Cerebellar cortex (tissue), 1 donor: ENCODE measurements around the gene ZC3HAV1.
"Not testable (repeated sequence)": the region's sequence is repeated elsewhere in the genome, so short reads cannot be mapped to it uniquely, and the experiment has no call there.

Experiments
- DNase-seq: peaks from one replicate; pipeline ENCODE4 v3.0.0-alpha.2; 2015; ENCODE audit warnings: low spot score

ZC3HAV1 gene

DNA sequence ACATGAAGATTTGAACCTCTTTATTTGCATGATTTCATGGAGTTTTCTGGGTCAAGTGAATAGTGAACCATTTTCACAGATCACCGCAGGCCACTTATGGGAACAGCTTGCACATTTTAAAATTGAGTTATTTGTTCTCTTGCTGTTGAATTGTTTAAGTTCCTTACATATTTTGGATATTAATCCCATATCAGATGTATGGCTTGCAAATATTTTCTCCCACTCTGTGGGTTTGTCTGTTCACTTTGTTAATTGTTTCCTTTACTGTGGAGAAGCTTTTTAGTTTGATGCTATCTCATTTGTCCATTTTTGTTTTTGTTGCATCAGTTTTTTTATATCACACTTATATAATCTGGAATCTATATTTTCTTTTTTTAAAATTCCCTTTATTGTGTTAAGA, 59.6 kb downstream of the ZC3HAV1 start:
- no peak for DNase-seq

DNA sequence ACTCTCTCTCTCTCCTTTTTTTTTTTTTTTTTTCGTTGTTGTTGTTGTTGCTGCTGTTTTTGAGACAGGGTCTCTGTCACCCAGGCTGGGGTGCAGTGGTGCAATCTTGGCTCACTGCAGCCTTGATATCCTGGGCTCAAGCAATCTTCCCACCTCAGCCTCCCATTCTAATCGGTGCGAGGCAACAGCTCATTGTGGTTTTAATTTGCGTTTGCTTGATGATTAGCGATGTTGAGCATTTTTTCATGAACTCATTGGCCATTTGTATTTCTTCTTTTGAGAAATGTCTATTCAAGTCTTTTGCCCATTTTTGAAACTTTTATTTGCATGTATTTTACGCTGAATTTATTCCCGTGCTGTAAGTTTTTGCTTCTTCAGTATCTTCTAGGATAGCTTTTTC, 60.4 kb downstream of the ZC3HAV1 start:
- DNase-seq, result no peak

DNA sequence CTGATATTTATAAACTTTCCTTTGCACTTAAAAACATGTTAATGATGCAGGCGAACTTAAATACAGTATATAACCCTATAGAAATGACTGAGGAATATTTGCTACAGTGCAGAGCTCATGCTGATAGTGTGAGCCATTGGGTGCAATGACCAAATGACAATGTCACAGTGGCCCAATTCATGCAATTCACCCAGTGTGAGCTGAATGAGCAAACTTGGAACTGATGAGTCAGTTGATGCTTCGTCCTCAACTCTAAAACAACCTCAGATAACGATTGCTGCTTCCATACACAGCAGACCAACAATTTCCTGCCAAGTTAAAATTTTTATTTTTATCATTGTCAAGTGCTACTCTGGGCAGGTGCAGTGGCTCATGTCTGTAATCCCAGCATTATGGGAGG, 61.5 kb downstream of the ZC3HAV1 start:
- DNase-seq, result no peak

DNA sequence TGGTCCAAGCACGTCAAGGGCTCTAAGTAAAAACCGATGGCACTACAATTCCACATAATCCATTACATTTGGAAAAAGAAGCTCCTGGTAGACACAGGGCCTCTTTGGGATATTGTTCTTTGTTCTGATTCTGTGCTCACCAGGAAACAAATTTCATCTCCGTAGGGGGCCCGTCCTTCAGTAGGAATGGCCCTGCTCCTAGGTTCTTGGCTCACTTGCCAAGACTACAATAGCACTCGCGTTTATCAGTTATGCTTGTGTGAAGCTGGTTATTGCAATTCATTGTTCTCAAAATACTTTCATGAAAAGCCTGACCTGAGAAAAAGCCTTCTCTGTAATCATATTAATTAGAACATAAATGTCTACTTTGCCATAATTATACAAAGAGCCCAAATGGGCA, 63.4 kb downstream of the ZC3HAV1 start:
- DNase-seq, result no peak

DNA sequence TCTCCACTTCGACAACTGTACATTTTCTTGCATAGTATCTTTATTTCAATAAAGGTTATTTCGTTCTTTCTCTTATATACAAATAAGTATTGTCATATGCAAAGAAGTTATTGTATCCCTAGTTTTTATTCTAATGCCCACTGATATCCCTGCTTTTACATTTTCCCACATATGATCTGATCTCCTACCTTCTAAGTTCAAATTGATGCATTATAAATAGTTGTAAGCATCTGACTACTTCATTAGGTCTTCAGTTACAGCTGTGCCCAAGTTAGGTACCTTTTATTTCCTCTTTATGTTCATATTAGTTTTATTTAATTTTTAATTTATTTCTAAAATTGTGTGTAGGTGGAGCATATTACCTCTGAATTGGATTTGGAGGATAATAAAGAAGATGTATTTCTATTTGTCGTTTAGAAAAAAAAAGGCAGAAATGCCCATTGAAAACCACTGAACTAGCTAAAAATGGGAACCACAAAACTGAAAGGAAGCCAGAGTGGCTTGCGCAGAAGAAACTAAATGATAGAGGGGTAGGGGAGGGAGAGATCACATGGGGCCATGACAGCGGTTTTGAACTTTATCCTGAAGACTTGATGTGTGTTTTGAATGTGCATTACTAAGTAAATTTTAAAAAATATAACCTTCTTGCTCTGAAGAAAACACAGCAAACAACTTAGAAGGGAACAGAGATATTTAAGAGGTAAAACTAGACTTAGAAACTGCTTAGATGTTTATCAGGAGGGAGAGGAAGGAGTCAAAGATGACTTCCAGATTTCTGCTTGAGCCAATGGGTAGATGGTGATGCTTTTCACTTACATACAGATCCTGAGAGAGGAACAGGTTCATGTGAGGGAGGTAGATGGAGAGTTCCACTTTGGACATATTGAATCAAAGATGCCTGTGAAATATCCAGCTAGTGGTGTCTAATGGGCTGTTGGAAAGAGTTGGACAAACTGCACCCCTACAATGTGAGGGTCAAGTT, 64.4 kb downstream of the ZC3HAV1 start:
- DNase-seq, result no peak

DNA sequence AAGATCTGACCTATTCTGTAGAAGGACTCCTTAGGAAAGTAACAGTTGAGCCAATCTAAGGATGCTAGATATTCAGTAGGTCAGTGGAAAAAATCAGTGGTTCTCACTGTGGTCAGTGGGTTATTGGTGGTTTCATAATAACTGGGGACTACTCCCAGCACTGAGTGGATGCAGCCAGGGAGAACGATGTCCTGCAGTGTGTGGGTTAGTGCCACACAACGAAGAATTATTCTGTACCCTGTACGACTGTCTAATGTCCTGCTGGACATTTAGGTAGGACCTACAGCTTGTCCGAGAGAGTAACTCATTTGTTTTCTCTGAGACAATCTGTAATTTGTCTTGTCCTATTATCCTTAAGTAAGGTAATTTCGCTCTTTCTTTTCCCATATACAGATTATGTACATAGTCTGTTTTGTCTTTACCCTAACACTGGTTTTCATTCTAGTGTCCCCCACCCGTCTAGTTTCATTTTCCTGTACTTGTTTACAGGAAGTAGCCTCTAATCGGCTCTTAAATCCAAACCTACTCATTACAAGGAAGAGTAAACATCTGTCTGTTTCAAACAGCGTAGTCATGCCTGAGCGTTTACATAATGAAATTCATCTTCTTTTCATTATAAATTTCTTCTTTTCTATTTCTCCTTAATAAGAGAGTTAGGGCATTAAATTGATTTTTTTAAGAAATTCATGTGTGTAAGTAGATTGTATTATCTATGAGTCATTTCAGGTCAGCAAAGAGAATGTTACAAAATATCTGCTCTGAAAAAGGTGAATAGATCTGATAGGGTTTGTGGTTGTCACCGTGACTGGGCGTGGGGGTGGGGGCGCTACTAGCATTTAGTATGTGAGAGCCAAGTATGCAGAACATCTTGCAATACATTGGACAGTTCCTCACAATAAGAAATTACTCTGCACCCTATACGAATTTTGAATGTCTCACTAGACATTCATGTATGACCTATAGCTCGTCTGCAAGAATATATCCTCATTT, 65.4 kb downstream of the ZC3HAV1 start:
- no peak for DNase-seq

DNA sequence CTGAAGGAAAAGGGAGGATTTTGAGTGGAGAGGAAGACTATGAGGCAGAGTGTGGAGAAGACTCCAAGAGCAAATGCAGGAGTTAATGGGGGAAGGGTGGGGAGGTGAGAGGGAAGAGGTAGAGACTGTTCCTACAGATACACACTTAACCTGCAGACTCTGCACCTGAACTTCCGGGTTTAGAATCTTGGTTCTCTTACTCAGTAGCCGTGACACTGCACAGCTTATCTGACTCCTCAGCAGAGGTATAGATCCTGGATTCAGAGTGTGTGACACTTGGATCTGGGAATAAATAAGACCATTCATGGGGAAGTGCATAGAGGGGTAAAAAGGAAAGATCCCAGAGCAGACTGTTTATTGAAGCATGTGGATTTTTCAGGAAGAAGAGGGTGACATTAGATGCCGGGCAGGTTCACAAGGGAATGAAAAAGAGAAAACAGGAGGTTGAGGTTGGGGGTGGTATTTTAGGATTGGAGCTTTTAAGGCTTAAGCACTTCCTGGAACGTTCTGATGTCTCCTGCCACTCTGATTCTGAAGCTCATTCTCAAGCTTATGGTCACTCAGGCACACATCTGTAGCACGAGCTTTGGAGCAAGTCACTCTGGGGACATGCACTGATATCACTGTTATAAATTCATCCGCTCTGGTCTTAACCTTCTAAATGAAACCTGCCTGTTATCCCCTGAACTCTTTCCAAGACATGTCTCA, 68.0 kb downstream of the ZC3HAV1 start:
- DNase-seq, result no peak

DNA sequence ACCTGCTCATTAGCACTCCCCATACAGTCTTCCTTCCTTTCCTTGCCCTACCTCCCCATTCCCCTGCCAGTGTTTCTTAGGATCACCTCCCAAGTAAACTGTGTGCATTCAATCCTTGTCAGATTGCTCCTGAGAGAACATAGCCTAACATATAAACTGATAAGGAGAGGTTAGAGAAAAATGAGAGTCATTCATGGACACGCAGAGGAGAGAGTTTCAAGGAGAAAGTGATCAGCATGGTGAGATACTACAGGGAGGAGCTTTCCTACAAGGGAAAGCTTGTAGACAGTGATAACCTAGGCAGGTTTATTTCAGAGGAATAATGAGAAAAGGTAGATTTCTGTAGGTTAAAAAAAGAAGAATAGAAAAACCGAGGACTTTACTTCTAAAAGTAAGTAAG, 70.8 kb downstream of the ZC3HAV1 start:
- no peak for DNase-seq

DNA sequence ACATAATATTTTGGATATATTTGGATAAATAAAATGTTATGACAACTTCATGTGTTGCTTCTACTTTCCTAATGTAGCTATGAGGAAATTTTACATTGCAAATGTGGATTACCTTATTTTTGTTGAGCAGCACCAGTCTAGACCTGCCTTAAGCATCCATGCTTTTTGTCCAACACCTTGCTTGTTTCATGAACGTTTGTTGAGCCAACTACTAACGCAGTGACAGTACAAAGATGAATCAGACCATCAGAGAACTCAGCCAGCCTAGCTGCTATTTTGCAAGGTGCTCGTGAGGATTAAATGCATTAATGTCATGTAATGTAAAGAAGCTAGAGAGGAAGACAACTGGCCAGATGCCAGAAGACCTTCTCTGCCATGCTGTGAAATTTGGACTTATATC, 72.6 kb downstream of the ZC3HAV1 start:
- no peak for DNase-seq

DNA sequence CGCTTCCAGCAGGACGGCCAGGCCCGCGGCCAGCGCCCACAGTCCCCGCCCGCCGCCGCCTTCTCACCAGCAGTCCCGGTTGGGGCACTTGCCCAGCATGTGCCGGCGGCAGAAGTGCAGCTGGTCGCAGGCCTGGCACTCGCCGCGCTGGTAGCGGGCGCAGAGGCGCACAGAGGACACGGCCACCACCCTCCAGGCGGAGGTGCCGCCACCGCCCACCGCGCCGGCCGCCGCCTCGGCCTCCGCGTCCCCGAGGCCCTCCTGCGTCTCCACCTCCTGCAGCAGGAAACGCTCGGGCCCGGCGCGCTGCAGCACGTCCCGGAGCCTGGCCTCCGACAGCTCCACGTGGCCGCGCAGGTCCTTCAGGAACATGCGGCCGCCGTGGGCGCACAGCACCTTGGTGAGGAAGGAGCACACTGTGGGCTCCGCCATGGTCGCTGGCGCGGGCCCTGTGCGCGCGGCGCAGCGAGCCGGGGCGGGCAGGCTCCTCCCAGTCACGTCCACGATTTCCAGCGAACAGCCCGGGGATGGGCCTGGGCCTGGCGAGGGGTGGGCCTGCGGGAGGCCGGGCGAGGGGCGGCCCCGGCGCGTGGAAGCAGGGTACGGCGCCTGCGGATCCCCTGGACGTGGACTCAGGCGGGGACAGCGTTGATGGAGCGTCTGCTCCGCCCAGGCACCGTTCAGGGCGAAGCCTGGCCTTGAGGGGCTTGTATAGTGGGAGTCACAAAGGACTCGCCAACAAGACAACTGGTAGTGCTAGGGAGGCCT, 73.8 kb downstream of the ZC3HAV1 start, which contains the start of gene ZC3HAV1L:
TSS of gene ZC3HAV1L (minus strand) at position 457 of the 768 bp plus-strand sequence. CDS start at position 432, 25 bp downstream.
- DNase-seq, result peak; percentile 29

DNA sequence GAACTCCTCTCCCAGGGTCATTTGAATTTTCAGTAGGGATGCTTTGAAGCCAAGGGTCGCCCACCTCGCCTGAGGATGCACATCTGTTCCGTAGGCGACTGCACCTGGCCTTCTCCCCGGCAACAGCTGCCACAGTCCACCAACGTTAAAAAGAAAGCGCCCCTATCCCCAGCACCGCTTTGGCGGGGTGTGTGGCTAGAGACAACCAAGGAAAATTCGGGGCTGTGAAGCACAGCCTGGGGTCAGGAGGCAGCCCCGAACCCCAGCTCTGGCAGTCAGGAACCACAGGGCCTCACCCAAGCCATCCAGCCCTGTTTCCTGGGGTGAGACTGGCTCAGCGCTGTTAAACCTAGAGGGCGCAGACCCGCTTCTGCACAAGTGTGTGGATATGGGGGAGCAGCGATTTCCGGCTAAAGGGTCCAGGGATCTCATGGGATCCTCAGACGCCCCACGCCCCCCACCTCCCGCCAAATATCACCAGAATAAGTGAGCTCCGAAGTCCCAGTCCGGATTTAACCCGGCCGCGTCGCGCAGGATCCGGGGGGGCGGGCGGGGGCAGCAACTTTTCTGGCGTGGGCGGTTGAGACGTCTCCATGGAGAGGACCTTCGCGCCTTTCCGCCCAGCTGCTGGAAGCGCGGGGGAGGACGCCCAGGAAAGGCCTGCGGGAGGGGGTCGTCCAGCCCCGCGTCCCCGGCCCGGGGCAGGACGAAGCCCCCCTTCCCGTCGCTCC, 74.5 kb downstream of the ZC3HAV1 start:
- no peak for DNase-seq

DNA sequence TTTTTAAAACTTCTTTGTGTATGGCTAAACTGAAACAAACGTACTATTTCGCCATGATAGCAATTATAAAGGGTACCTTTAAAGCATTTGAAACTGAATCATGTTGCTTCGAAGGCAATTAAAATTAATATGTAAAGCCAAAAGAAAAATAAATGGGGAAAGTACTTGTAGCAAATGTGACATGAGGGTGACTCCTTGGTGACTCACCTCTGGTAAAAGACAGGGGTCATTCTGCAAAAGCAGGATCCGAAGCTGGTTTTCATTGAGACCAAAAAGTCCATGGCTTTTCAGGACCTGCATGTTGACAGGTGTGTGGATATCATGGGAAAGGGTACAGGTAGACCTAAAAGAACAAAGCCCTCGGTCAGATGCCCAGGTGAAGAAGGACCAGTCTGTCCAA, 75.2 kb downstream of the ZC3HAV1 start:
- no peak for DNase-seq

DNA sequence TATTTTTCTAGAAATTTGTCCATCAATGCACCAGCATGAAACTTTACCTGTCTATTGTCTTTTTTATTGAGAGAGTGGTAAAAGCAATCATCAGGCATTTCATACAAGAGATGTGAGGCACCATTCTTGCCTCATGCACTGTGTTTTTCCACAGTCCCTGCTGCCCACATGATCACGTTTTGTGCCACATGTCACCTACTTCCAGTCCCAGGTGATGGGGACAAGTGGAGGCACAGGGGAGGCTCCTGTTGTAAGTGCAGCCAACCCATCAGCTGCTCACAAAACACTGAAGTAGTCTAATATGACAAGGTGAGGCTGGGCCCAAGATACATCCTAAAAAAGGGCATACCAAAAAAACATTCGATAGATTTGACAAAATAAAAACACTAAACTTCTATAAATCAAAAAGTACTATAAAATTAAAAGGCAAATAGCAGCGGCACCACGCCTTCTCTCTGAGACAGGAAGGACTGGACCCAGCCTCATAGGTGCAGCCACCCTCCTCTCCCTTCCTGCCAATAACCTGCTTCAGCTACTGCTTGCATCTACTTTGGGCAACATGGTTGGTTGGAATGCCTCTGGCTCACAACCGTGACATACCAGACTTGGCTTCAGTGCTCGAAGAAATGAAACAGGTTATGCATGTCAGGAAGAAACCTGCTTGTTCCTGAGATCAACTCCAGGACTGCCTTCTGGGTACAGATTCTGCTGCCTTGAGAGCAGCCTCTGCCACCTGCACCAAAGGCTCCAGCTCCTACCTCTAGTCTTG, 76.0 kb downstream of the ZC3HAV1 start:
- no peak for DNase-seq

DNA sequence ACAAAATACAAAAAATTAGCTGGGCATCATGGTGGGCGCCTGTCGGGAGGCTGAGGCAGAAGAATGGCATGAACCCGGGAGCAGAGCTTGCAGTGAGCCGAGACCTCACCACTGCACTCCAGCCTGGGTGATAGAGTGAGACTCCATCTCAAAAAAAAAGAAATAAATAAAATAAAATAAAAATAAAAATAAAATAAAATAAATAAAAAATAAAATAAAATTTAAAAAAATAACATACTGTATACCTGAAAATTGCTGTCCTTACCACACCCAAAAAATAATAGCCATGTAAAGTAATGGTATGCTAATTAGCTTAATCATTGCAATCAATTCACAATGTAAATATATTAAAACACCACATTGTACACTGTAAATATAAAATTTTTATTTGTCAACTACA, 77.0 kb downstream of the ZC3HAV1 start:
- no peak for DNase-seq

DNA sequence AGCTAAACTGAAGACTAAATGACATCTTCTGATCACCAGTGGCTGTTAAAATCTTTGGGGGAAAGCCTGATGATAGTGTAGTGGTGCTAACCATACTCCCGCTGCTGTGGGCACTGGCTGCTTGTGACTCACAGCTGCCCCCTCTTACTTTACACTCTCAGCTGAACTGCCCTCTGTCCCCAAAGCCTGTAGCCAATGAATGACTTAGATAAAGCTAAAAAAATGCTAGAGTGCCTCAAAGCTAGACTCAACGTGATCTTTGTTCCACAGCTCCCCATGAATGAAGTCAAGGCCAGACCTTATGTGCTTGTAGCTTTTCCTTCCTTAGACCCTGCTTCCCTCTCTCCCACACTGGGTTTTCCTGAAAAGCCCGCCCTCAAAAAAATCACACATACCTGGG, 80.2 kb downstream of the ZC3HAV1 start:
- DNase-seq, result no peak

DNA sequence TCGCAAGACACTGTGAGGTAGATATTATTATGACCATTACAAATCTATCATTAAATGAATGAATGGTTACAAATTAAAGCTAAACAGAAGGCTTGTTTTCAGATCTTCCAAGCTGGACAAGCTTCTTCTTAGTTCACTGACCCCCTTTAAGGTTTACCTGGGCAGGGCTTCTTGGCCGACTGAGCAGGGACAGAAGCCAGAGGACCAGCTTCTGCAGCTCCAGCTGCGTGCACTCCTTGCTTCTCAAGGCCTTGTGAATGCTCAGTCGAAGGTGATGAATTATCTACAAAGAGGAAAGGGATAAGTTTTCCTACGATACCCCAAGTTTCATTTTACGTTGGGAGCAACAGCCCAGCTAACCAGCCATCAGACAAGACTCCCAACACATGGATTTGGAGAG, 83.0 kb downstream of the ZC3HAV1 start:
- DNase-seq, result no peak

DNA sequence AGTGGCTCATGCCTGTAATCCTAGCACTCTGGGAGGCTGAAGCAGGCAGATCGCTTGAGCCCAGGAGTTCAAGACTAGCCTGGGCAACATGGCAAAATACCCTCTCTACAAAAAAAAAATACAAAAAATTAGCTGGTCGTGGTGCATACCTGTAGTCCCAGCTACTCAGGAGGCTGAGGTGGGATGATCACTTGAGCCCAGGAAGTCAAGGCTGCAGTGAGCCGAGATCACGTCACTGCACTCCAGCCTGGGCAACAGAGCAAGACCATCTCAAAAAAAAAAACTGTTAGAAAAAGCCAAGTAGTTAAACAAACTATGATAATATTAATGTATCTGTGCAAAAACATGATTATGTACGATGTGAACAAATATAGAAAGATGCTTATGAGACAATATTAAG, 83.7 kb downstream of the ZC3HAV1 start:
- DNase-seq, result not testable (repeated sequence)

DNA sequence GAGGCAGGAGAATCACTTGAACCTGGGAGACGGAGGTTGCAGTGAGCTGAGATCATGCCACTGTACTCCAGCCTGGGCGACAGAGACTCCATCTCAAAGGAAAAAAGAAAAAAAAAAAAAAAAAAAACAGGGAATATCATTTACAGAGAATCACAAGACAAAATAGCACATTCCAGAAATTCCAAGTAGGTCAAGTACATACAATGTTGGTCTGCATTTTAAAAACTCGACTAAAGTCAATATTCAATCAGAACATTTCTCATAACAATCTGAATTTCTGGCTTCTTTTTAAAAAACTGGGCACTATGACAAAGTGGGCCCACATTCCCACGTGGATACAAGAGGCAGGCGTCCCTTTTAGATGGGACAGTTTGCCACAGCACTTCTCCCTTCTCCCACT, 86.4 kb downstream of the ZC3HAV1 start:
- no peak for DNase-seq

DNA sequence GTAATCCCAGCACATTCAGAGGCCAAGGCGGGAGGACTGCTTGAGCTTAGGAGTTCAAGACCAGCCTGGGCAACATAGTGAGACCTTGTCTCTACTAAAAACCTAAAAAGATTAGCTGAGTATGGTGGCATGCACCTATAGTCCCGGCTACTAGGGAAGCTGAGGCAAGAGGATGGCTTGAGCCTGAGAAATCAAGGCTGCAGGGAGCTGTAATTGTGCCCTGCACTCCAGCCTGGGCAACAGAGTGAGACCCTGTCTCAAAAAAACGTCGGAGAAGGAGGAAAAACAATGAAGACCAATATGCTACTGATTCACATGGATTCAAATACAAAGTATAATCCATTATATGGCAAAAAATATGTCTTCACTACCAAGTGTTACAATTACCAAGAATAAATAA, 87.2 kb downstream of the ZC3HAV1 start:
- no peak for DNase-seq

DNA sequence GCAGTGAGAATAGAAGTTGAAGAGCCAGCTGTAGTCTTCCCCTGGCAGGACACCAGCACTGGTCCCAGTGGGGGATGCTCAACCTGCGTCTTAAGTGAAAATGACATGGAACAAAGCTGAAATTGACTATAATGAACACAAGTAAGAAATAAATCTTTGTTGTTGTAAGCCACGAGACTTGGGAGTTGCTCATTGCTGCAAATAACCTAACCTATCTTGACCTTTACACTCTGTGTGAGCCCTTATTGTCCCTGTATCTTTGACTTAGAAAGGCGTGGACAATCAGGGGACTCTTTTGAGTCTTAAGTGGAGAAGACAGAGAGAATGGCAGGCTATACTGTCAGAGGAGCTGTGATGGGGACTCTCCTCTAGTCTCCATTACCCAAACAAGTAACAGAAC, 90.6 kb downstream of the ZC3HAV1 start:
- DNase-seq, result no peak
